HEK293 (cell line): Measurements from ENCODE around the gene KLLN.

Experiments used
- CTCF ChIP-seq: fragments of 450-650 bp; formaldehyde crosslinking; IDR thresholded peaks from 2 replicates; pipeline ENCODE4 v1.5.1; 2016; ENCODE audit warnings: missing biosample characterization, missing genetic modification characterization
- REST ChIP-seq: fragments of 450-650 bp; formaldehyde crosslinking; IDR thresholded peaks from 2 replicates; pipeline ENCODE4 v1.5.1; 2016; ENCODE audit warnings: missing biosample characterization, missing genetic modification characterization
- YY1 ChIP-seq: fragments of 450-650 bp; formaldehyde crosslinking; IDR thresholded peaks from 2 replicates; pipeline ENCODE4 v1.5.1; 2018; ENCODE audit warnings: missing biosample characterization, missing genetic modification characterization
- ZBTB26 ChIP-seq: fragments of 450-650 bp; formaldehyde crosslinking; optimal IDR thresholded peaks from 2 replicates; pipeline ENCODE3; 2016; ENCODE audit warnings: missing biosample characterization, mild to moderate bottlenecking, missing genetic modification characterization
- ZNF138 ChIP-seq: fragments of 450-650 bp; formaldehyde crosslinking; IDR thresholded peaks from 2 replicates; pipeline ENCODE4 v1.5.1; 2016; ENCODE audit warnings: missing biosample characterization, missing genetic modification characterization, borderline replicate concordance
- ZNF488 ChIP-seq: fragments of 450-650 bp; formaldehyde crosslinking; IDR thresholded peaks from 2 replicates; pipeline ENCODE4 v1.5.1; 2016; ENCODE audit warnings: missing biosample characterization, missing genetic modification characterization
- ZSCAN18 ChIP-seq: fragments of 450-650 bp; formaldehyde crosslinking; IDR thresholded peaks from 2 replicates; pipeline ENCODE4 v1.5.1; 2016; ENCODE audit warnings: missing biosample characterization, missing genetic modification characterization

GRCh38 chr10:87863053-87863943 lies at the start of gene KLLN, which contains the start of gene PTEN:
- TF ChIP-seq CTCF (tag by site-specific recombination) (0 out of 2 replicates have a peak, but pooled peaks have one; percentile 8), REST (tag by site-specific recombination) (no peak), ZNF138 (tag by site-specific recombination) (no peak), ZSCAN18 (tag by site-specific recombination) (0 out of 2 replicates have a peak, but pooled peaks have one; percentile 76), ZNF488 (tag by site-specific recombination) (no peak), ZBTB26 (tag by site-specific recombination) (peak; percentile 82), YY1 (tag by site-specific recombination) (peak; percentile 92)
